Transverse colon (tissue), 4 donors: Measurements from ENCODE around the gene PRKCE.

Source experiments
- EP300 ChIP-seq: sonication (generic); formaldehyde crosslinking; IDR thresholded peaks from one replicate; pipeline ENCODE4 v1.6.1; 2017; ENCODE audit warnings: antibody characterized with exemption, low read depth
- POLR2A ChIP-seq: fragments of 450-650 bp; IDR thresholded peaks from one replicate; pipeline ENCODE4 v1.6.1; 2016; ENCODE audit warnings: antibody characterized with exemption, mild to moderate bottlenecking, moderate library complexity
- POLR2AphosphoS5 ChIP-seq, 3 donors: sonication (generic); formaldehyde crosslinking; IDR thresholded peaks; one replicate each; pipeline ENCODE4 v1.6.1; 2016; ENCODE audit warnings: antibody characterized with exemption in 3 of 3
- TF ChIP-seq, protein P1 (sequence below), 5 experiments: fragments of 200-600 bp in 3 of 5; fragments of 450-650 bp in 2 of 5; sonication (generic) in 3 of 5; IDR thresholded peaks; 1 replicate in 2 of 5; 2 replicates in 3 of 5; pipeline ENCODE4 v1.5.1; 2016 to 2017; ENCODE audit warnings: antibody characterized with exemption in 5 of 5, inconsistent platforms in 3 of 5, mild to moderate bottlenecking in 2 of 5, moderate library complexity in 1 of 5

GRCh38 chr2:46106690-46107089 is 455.2 kb downstream of the PRKCE start:
- TF ChIP-seq, protein P1, sequence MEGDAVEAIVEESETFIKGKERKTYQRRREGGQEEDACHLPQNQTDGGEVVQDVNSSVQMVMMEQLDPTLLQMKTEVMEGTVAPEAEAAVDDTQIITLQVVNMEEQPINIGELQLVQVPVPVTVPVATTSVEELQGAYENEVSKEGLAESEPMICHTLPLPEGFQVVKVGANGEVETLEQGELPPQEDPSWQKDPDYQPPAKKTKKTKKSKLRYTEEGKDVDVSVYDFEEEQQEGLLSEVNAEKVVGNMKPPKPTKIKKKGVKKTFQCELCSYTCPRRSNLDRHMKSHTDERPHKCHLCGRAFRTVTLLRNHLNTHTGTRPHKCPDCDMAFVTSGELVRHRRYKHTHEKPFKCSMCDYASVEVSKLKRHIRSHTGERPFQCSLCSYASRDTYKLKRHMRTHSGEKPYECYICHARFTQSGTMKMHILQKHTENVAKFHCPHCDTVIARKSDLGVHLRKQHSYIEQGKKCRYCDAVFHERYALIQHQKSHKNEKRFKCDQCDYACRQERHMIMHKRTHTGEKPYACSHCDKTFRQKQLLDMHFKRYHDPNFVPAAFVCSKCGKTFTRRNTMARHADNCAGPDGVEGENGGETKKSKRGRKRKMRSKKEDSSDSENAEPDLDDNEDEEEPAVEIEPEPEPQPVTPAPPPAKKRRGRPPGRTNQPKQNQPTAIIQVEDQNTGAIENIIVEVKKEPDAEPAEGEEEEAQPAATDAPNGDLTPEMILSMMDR (IDR thresholded peaks at IDR 0.05): no peak
- TF ChIP-seq POLR2A (no peak), POLR2AphosphoS5 (IDR thresholded peaks at IDR 0.05) (no peak), EP300 (no peak)
